ENCODE results near the gene FBXL7. TPM values are rescaled to one million over a fixed set of nuclear protein-coding genes. Genes with fewer than 3 reads are reported as not detected.

Gene FBXL7
- total and polyA plus RNA-seq, 2 experiments from 2014 or later, result 4.5 to 15.2 TPM

DNA sequence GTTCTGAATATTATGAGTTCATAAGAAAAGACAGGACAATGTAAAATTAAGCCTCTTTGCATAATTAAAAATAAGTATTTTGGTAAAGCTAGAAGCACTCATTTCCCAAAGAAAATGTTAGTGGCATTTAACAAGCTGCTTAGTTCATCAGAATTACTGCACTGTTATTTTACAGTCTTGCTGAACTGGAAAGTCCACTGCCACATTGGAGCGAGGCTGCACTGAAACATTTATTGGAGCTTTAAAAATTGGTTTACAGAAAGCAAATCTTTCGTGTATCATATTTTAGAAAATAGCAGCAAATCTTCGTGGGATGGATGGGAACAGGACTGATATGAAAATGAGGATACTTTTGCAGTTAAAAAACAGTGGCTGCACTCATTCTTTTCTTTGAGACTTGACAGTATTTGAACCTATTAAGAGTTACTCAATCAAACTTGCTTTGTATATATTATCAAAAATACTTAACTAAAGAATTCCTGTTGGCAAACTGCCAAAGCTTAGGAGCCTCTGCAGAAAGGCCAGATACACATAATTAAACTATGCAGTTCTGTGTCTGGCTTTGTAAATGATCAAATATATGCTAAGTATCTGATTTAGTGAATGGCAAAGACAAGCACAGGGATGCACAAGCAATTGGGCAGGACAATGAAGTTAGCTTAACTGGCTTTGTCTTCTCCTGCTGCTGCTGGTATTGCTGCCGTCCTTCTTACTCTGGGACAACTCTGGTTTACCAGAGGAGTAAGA lies 16.5 kb upstream of the FBXL7 start:
- Histone ChIP-seq H3K4me3 (no peak overlapping the region), H4K20me1 (replicated peaks; ENCODE audit: insufficient read depth) (no peaks in the 10 kb centered on the region; the same call in 1 of the 2 replicates), H3K36me3 (ENCODE audit: insufficient read depth) (no peaks in the 10 kb centered on the region; the same call in 1 of the 2 replicates), H3K27me3 (ENCODE audit: insufficient read depth) (no peaks in the 10 kb centered on the region), H3K4me1 (ENCODE audit: insufficient read depth) (no peaks in the 10 kb centered on the region), H3K79me2 (replicated peaks; ENCODE audit: insufficient read depth) (no peaks in the 10 kb centered on the region), H3F3A (replicated peaks; ENCODE audit: low read depth) (no peaks in the 10 kb centered on the region), H3K9me2 (ENCODE audit: insufficient read depth) (peaks cover 31% of the 10 kb centered on the region), H2AFZ (no peak overlapping the region), H3K27ac (ENCODE audit: low read depth) (no peak overlapping the region), H3K4me2 (no peak overlapping the region)
- TF ChIP-seq JUNB (IDR thresholded peaks at IDR 0.05; ENCODE audit: unreplicated experiment) (no peak), EZH2phosphoT487 (IDR thresholded peaks at IDR 0.05; ENCODE audit: unreplicated experiment) (no peak), CREB1 (CRISPR knock-in tag; IDR thresholded peaks at IDR 0.05; ENCODE audit: low read depth) (no peak), EZH2 (IDR thresholded peaks at IDR 0.05; ENCODE audit: low read depth, unreplicated experiment) (no peak)
- TF ChIP-seq, protein P1, sequence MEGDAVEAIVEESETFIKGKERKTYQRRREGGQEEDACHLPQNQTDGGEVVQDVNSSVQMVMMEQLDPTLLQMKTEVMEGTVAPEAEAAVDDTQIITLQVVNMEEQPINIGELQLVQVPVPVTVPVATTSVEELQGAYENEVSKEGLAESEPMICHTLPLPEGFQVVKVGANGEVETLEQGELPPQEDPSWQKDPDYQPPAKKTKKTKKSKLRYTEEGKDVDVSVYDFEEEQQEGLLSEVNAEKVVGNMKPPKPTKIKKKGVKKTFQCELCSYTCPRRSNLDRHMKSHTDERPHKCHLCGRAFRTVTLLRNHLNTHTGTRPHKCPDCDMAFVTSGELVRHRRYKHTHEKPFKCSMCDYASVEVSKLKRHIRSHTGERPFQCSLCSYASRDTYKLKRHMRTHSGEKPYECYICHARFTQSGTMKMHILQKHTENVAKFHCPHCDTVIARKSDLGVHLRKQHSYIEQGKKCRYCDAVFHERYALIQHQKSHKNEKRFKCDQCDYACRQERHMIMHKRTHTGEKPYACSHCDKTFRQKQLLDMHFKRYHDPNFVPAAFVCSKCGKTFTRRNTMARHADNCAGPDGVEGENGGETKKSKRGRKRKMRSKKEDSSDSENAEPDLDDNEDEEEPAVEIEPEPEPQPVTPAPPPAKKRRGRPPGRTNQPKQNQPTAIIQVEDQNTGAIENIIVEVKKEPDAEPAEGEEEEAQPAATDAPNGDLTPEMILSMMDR (conservative IDR thresholded peaks at IDR 0.05; ENCODE audit: low read depth in 2 of 2), result no peak
- TF ChIP-seq, protein P2, sequence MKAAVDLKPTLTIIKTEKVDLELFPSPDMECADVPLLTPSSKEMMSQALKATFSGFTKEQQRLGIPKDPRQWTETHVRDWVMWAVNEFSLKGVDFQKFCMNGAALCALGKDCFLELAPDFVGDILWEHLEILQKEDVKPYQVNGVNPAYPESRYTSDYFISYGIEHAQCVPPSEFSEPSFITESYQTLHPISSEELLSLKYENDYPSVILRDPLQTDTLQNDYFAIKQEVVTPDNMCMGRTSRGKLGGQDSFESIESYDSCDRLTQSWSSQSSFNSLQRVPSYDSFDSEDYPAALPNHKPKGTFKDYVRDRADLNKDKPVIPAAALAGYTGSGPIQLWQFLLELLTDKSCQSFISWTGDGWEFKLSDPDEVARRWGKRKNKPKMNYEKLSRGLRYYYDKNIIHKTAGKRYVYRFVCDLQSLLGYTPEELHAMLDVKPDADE (IDR thresholded peaks at IDR 0.05), result no peak
- DNase-seq (ENCODE audit: low spot score) (no peak), ATAC-seq (no peak)
- no peak overlapping the region for H3K4me3 Mint-ChIP-seq
- no peaks in the 10 kb centered on the region for H3K27me3 Mint-ChIP-seq (ENCODE audit: insufficient read depth, low read depth, poor library complexity)
- no peaks in the 10 kb centered on the region for H3K4me1 Mint-ChIP-seq
- H3K36me3 Mint-ChIP-seq (ENCODE audit: low read depth), result no peaks in the 10 kb centered on the region
- H3K27ac Mint-ChIP-seq, result no peak overlapping the region
- H3K9me3 Mint-ChIP-seq, result no peaks in the 10 kb centered on the region

DNA sequence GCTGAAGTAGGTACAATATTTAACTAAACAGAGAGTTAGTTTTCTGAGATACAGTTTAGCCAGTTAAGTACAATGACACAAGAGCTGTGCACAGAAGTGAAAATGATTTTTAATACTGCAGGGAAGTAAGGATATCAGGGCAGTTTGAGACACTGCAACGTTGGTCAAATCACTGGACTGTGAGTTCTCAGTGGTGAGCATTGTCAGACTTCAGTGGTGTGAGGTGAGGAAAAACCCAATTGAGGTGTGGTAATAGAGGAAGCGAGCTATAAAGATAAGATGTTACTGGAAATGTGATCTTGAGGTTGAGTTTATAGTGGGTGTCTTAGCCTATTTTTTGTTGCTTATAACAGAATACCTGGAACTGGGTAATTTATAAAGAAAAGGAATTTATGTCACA lies 12.8 kb upstream of the FBXL7 start:
- Histone ChIP-seq H3K9me2 (ENCODE audit: insufficient read depth) (peaks cover 22% of the 10 kb centered on the region; the same call in 1 of the 2 replicates), H4K20me1 (replicated peaks; ENCODE audit: insufficient read depth) (no peaks in the 10 kb centered on the region; the same call in 1 of the 2 replicates), H3K4me2 (no peak overlapping the region), H3F3A (replicated peaks; ENCODE audit: low read depth) (no peaks in the 10 kb centered on the region), H3K4me3 (no peak overlapping the region), H3K79me2 (replicated peaks; ENCODE audit: insufficient read depth) (no peaks in the 10 kb centered on the region), H3K4me1 (ENCODE audit: insufficient read depth) (no peaks in the 10 kb centered on the region), H2AFZ (no peak overlapping the region), H3K27ac (ENCODE audit: low read depth) (no peak overlapping the region), H3K36me3 (ENCODE audit: insufficient read depth) (no peaks in the 10 kb centered on the region), H3K27me3 (ENCODE audit: insufficient read depth) (no peaks in the 10 kb centered on the region)
- no peak overlapping the region for H3K27ac Mint-ChIP-seq
- ATAC-seq, result no peak
- no peak for DNase-seq (ENCODE audit: low spot score)
- no peaks in the 10 kb centered on the region for H3K36me3 Mint-ChIP-seq (ENCODE audit: low read depth)
- H3K4me1 Mint-ChIP-seq, result no peaks in the 10 kb centered on the region
- no peaks in the 10 kb centered on the region for H3K27me3 Mint-ChIP-seq (ENCODE audit: insufficient read depth, low read depth, poor library complexity)
- H3K4me3 Mint-ChIP-seq, result no peak overlapping the region
- TF ChIP-seq CREB1 (CRISPR knock-in tag; IDR thresholded peaks at IDR 0.05; ENCODE audit: low read depth) (no peak), ZNF331 (CRISPR knock-in tag; IDR thresholded peaks at IDR 0.05; ENCODE audit: low read depth) (no peak), NANOG (IDR thresholded peaks at IDR 0.05; ENCODE audit: borderline replicate concordance) (no peak), EZH2 (IDR thresholded peaks at IDR 0.05; ENCODE audit: low read depth, unreplicated experiment) (no peak), POLR2AphosphoS5 (IDR thresholded peaks at IDR 0.05; ENCODE audit: low read depth) (no peak), STAT1 (IDR thresholded peaks at IDR 0.05; ENCODE audit: unreplicated experiment) (no peak), EZH2phosphoT487 (IDR thresholded peaks at IDR 0.05; ENCODE audit: unreplicated experiment) (no peak)
- TF ChIP-seq, protein P3, sequence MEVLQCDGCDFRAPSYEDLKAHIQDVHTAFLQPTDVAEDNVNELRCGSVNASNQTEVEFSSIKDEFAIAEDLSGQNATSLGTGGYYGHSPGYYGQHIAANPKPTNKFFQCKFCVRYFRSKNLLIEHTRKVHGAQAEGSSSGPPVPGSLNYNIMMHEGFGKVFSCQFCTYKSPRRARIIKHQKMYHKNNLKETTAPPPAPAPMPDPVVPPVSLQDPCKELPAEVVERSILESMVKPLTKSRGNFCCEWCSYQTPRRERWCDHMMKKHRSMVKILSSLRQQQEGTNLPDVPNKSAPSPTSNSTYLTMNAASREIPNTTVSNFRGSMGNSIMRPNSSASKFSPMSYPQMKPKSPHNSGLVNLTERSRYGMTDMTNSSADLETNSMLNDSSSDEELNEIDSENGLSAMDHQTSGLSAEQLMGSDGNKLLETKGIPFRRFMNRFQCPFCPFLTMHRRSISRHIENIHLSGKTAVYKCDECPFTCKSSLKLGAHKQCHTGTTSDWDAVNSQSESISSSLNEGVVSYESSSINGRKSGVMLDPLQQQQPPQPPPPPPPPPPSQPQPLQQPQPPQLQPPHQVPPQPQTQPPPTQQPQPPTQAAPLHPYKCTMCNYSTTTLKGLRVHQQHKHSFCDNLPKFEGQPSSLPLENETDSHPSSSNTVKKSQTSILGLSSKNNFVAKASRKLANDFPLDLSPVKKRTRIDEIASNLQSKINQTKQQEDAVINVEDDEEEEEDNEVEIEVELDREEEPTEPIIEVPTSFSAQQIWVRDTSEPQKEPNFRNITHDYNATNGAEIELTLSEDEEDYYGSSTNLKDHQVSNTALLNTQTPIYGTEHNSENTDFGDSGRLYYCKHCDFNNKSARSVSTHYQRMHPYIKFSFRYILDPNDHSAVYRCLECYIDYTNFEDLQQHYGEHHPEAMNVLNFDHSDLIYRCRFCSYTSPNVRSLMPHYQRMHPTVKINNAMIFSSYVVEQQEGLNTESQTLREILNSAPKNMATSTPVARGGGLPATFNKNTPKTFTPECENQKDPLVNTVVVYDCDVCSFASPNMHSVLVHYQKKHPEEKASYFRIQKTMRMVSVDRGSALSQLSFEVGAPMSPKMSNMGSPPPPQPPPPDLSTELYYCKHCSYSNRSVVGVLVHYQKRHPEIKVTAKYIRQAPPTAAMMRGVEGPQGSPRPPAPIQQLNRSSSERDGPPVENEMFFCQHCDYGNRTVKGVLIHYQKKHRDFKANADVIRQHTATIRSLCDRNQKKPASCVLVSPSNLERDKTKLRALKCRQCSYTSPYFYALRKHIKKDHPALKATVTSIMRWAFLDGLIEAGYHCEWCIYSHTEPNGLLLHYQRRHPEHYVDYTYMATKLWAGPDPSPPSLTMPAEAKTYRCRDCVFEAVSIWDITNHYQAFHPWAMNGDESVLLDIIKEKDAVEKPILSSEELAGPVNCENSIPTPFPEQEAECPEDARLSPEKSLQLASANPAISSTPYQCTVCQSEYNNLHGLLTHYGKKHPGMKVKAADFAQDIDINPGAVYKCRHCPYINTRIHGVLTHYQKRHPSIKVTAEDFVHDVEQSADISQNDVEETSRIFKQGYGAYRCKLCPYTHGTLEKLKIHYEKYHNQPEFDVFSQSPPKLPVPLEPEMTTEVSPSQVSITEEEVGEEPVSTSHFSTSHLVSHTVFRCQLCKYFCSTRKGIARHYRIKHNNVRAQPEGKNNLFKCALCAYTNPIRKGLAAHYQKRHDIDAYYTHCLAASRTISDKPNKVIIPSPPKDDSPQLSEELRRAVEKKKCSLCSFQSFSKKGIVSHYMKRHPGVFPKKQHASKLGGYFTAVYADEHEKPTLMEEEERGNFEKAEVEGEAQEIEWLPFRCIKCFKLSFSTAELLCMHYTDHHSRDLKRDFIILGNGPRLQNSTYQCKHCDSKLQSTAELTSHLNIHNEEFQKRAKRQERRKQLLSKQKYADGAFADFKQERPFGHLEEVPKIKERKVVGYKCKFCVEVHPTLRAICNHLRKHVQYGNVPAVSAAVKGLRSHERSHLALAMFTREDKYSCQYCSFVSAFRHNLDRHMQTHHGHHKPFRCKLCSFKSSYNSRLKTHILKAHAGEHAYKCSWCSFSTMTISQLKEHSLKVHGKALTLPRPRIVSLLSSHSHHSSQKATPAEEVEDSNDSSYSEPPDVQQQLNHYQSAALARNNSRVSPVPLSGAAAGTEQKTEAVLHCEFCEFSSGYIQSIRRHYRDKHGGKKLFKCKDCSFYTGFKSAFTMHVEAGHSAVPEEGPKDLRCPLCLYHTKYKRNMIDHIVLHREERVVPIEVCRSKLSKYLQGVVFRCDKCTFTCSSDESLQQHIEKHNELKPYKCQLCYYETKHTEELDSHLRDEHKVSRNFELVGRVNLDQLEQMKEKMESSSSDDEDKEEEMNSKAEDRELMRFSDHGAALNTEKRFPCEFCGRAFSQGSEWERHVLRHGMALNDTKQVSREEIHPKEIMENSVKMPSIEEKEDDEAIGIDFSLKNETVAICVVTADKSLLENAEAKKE (CRISPR knock-in tag; IDR thresholded peaks at IDR 0.05), result no peak
- H3K9me3 Mint-ChIP-seq, result no peaks in the 10 kb centered on the region
